GM12891 (cell line): Measurements from ENCODE around the gene NEURL2.

ENCODE experiments used
- DNase-seq: peaks from one replicate; pipeline ENCODE4 v3.0.0; 2011; ENCODE audit warnings: low spot score; ENCODE audit not compliant: insufficient read length
- FAIRE-seq: peaks from 2 replicates; lab custom pipeline; 2011; peaks lifted over from hg19 to GRCh38; lab: Jason Lieb, UNC
- PAX5 ChIP-seq: IDR thresholded peaks from 2 replicates; pipeline ENCODE4 v1.6.1; 2011; ENCODE audit warnings: low read length, moderate library complexity, mild to moderate bottlenecking; ENCODE audit not compliant: insufficient read depth, severe bottlenecking
- POLR2A ChIP-seq: IDR thresholded peaks from 2 replicates; pipeline ENCODE4 v1.6.1; 2011; ENCODE audit warnings: low read depth, low read length, control low read depth
- POLR2AphosphoS5 ChIP-seq: IDR thresholded peaks from 2 replicates; pipeline ENCODE4 v1.6.1; 2011; ENCODE audit warnings: low read depth, low read length, control low read depth
- POU2F2 ChIP-seq: IDR thresholded peaks from 2 replicates; pipeline ENCODE4 v1.6.1; 2011; ENCODE audit warnings: low read depth, mild to moderate bottlenecking, control low read depth, low read length, moderate library complexity
- SPI1 ChIP-seq: IDR thresholded peaks from 2 replicates; pipeline ENCODE4 v1.6.1; 2011; ENCODE audit warnings: low read depth, low read length, control low read depth
- TAF1 ChIP-seq: IDR thresholded peaks from 2 replicates; pipeline ENCODE4 v1.6.1; 2011; ENCODE audit warnings: low read depth, low read length, control low read depth

NEURL2 gene

GRCh38 chr20:45859916-45860315, 31.1 kb downstream of the NEURL2 start:
- no peak for DNase-seq
- TF ChIP-seq TAF1 = no peak
- no peak for FAIRE-seq

- FAIRE-seq (no peak), DNase-seq (peak; percentile 39)
- TF ChIP-seq SPI1 = no peak
- no peak for TF ChIP-seq PAX5
- no peak for TF ChIP-seq POLR2A
- no peak for TF ChIP-seq TAF1
Measured at GRCh38 chr20:45857882-45858216, 33.2 kb downstream of the NEURL2 start.

- peak; percentile 50; the same call in 1 of the 2 replicates for TF ChIP-seq POU2F2
- peak; percentile 97 for TF ChIP-seq TAF1
- no peak for TF ChIP-seq PAX5
- peak; percentile 95 for TF ChIP-seq POLR2AphosphoS5
- peak; percentile 51 for TF ChIP-seq SPI1
- TF ChIP-seq POLR2A = peak; percentile 91
- peak; percentile 90 for FAIRE-seq
- DNase-seq = peak; percentile 97
Measured at GRCh38 chr20:45857114-45857881, 33.7 kb downstream of the NEURL2 start, which contains the start of the genes ACOT8 and ZSWIM3. Gene ACOT8 (minus strand): TSS chr20:45857392. CDS start chr20:45857315, 77 bp downstream. Gene ZSWIM3 (plus strand): TSS chr20:45857614. CDS start chr20:45857826, 212 bp downstream.

- TF ChIP-seq TAF1 = no peak
- TF ChIP-seq SPI1 = no peak
- TF ChIP-seq POU2F2 = no peak
- no peak for TF ChIP-seq PAX5
- TF ChIP-seq POLR2AphosphoS5 = no peak
- no peak for TF ChIP-seq POLR2A
- DNase-seq = no peak
- no peak for FAIRE-seq
Measured at GRCh38 chr20:45853484-45853883, 37.5 kb downstream of the NEURL2 start.

- DNase-seq = no peak
- TF ChIP-seq TAF1 = no peak
- TF ChIP-seq POLR2AphosphoS5 = no peak
- no peak for TF ChIP-seq SPI1
- no peak for TF ChIP-seq POLR2A
- TF ChIP-seq PAX5 = no peak
- TF ChIP-seq POU2F2 = no peak
- no peak for FAIRE-seq
Measured at GRCh38 chr20:45852326-45852725, 38.7 kb downstream of the NEURL2 start.

- TF ChIP-seq TAF1 (no peak), POLR2A (no peak), SPI1 (no peak), POU2F2 (no peak), PAX5 (no peak), POLR2AphosphoS5 (no peak)
- FAIRE-seq = no peak
Measured at GRCh38 chr20:45851501-45851900, 39.5 kb downstream of the NEURL2 start.

GRCh38 chr20:45850926-45851325, 40.1 kb downstream of the NEURL2 start:
- FAIRE-seq (no peak), DNase-seq (no peak)
- TF ChIP-seq TAF1 (no peak), POU2F2 (no peak), PAX5 (no peak), POLR2AphosphoS5 (no peak), POLR2A (no peak), SPI1 (no peak)

More at GRCh38 chr20:45851501-45851900, 39.5 kb downstream of the NEURL2 start:
- no peak for DNase-seq

- DNase-seq (no peak), FAIRE-seq (no peak)
- TF ChIP-seq POU2F2 = no peak
- no peak for TF ChIP-seq TAF1
- no peak for TF ChIP-seq PAX5
- TF ChIP-seq SPI1 = no peak
- no peak for TF ChIP-seq POLR2AphosphoS5
- TF ChIP-seq POLR2A = no peak
Measured at GRCh38 chr20:45850238-45850637, 40.8 kb downstream of the NEURL2 start.

- TF ChIP-seq PAX5 (no peak), TAF1 (no peak), POLR2AphosphoS5 (no peak), SPI1 (no peak), POLR2A (no peak), POU2F2 (no peak)
- DNase-seq (no peak), FAIRE-seq (no peak)
Measured at GRCh38 chr20:45848969-45849582, 41.9 kb downstream of the NEURL2 start.

GRCh38 chr20:45848421-45848820, 42.6 kb downstream of the NEURL2 start:
- TF ChIP-seq POLR2A (no peak), SPI1 (no peak), POLR2AphosphoS5 (no peak), TAF1 (no peak)
- DNase-seq (no peak), FAIRE-seq (no peak)

- DNase-seq = no peak
- TF ChIP-seq PAX5 = no peak
- no peak for TF ChIP-seq SPI1
- no peak for TF ChIP-seq POLR2AphosphoS5
- no peak for TF ChIP-seq TAF1
- no peak for TF ChIP-seq POLR2A
- no peak for TF ChIP-seq POU2F2
- FAIRE-seq = no peak
Measured at GRCh38 chr20:45845452-45845851, 45.6 kb downstream of the NEURL2 start.
